GM19438 (cell line): ENCODE data around the gene PRDM4.
"Not testable (repeated sequence)": the region's sequence is repeated elsewhere in the genome, so short reads cannot be mapped to it uniquely, and the experiment has no call there.

Experiments used
- ATAC-seq: cut with Tn5 transposase; IDR thresholded peaks from one replicate; pipeline ENCODE4 v1.9.1; 2021; ENCODE audit warnings: low read depth; ENCODE audit not compliant: unreplicated experiment

The PRDM4 gene

GRCh38 chr12:107774349-107775029, 13.6 kb upstream of the PRDM4 start, which contains the start of gene ASCL4:
TSS of gene ASCL4 (plus strand) at chr12:107774704. CDS start at chr12:107775219, 515 bp downstream.
- ATAC-seq: no peak

GRCh38 chr12:107767466-107767865, 6.5 kb upstream of the PRDM4 start:
- ATAC-seq: no peak

GRCh38 chr12:107765316-107765715, 4.4 kb upstream of the PRDM4 start:
- ATAC-seq: no peak

- no peak for ATAC-seq
Observed at GRCh38 chr12:107764626-107765025, 3.7 kb upstream of the PRDM4 start.

- ATAC-seq: no peak
Observed at GRCh38 chr12:107762874-107763273, 1.9 kb upstream of the PRDM4 start.

- ATAC-seq: no peak
Observed at GRCh38 chr12:107761502-107761904, 566 bp upstream of the PRDM4 start.

- ATAC-seq: peak; percentile 28
Observed at GRCh38 chr12:107760207-107760808, 629 bp downstream of the PRDM4 start.

- ATAC-seq: no peak
Observed at GRCh38 chr12:107759410-107759809, 1.5 kb downstream of the PRDM4 start.

GRCh38 chr12:107749083-107749482, 11.9 kb downstream of the PRDM4 start:
- ATAC-seq: no peak

- ATAC-seq: no peak
Observed at GRCh38 chr12:107748472-107748871, 12.5 kb downstream of the PRDM4 start.

GRCh38 chr12:107736914-107737313, 24.0 kb downstream of the PRDM4 start:
- ATAC-seq: peak; percentile 95

- ATAC-seq: no peak
Observed at GRCh38 chr12:107735763-107736162, 25.2 kb downstream of the PRDM4 start.

GRCh38 chr12:107734139-107734538, 26.8 kb downstream of the PRDM4 start:
- ATAC-seq: no peak

- ATAC-seq: no peak
Observed at GRCh38 chr12:107732365-107732764, 28.6 kb downstream of the PRDM4 start.

- ATAC-seq: no peak
Observed at GRCh38 chr12:107731366-107731765, 29.6 kb downstream of the PRDM4 start.

- ATAC-seq: no peak
Observed at GRCh38 chr12:107730618-107731341, 30.2 kb downstream of the PRDM4 start.

- not testable (repeated sequence) for ATAC-seq
Observed at GRCh38 chr12:107727742-107728141, 33.2 kb downstream of the PRDM4 start.

- not testable (repeated sequence) for ATAC-seq
Observed at GRCh38 chr12:107727327-107727726, 33.6 kb downstream of the PRDM4 start.

GRCh38 chr12:107718606-107719005, 42.3 kb downstream of the PRDM4 start:
- no peak for ATAC-seq

GRCh38 chr12:107715780-107716179, 45.2 kb downstream of the PRDM4 start:
- ATAC-seq: no peak

- not testable (repeated sequence) for ATAC-seq
Observed at GRCh38 chr12:107705522-107705921, 55.4 kb downstream of the PRDM4 start.

GRCh38 chr12:107704041-107704440, 56.9 kb downstream of the PRDM4 start:
- ATAC-seq: no peak
